ENCODE data around the gene S1PR4.
A peak's percentile ranks its signal among the peaks of the same experiment; 100 is the strongest.

Gene S1PR4, protein sequence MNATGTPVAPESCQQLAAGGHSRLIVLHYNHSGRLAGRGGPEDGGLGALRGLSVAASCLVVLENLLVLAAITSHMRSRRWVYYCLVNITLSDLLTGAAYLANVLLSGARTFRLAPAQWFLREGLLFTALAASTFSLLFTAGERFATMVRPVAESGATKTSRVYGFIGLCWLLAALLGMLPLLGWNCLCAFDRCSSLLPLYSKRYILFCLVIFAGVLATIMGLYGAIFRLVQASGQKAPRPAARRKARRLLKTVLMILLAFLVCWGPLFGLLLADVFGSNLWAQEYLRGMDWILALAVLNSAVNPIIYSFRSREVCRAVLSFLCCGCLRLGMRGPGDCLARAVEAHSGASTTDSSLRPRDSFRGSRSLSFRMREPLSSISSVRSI

DNA sequence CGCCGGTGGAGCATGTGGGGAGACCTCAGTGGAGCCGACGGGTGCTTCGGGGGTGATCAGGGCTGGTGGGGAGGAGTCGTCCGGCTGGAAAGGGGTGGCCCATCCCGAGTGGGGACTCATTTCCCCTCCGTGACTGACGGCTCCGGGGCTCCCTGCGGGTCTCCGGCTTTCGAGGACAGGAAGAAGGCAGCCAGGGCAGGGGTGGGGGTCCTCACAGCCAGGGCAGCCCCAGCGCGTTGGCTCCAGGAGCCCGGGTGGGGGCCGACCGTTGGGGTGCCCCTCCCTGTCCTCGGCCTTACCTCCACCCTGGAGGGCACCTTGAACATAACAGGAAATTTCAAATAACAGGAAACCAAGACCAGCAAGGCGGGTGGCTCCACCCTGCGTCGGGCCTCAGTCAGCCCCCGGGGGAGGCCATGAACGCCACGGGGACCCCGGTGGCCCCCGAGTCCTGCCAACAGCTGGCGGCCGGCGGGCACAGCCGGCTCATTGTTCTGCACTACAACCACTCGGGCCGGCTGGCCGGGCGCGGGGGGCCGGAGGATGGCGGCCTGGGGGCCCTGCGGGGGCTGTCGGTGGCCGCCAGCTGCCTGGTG lies at the start of gene S1PR4:
Gene S1PR4 (plus strand): TSS at position 393 of the 596 bp plus-strand sequence. CDS start 24 bp downstream, at position 417.
- DNase-seq = peak; percentile 78 to 82

DNA sequence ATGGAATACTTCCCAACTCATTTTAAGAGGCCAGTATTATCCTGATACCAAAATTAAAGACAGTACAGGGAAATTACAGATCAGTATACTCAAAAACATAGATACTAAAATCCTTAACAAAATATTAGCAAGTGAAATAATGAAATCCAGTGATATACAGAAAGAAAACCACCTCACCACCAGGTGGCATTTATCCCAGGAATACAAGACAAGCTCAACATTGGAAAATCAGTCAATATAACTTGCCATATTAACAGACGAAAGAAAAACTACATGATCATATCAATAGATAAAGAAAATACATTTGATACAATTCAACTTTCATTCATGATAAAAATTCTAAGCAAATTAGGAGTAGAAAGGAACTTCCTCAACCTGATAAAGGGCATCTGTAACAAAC lies 49.5 kb upstream of the S1PR4 start:
- DNase-seq = no peak

DNA sequence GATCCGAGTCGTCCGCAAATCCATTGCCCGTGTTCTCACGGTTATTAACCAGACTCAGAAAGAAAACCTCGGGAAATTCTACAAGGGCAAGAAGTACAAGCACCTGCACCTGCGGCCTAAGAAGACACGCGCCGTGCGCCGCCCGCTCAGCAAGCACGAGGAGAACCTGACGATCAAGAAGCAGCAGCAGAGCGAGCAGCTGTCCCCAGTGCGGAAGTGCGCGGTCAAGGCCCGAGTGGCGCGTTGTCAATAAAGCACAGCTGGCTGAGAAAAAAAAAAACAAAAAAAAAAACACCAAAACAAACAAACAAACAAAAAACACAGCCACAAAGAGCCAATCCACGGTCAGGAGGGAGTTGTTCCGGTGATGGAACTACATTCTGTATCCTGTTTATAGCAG lies 47.4 kb upstream of the S1PR4 start:
- no peak for DNase-seq

DNA sequence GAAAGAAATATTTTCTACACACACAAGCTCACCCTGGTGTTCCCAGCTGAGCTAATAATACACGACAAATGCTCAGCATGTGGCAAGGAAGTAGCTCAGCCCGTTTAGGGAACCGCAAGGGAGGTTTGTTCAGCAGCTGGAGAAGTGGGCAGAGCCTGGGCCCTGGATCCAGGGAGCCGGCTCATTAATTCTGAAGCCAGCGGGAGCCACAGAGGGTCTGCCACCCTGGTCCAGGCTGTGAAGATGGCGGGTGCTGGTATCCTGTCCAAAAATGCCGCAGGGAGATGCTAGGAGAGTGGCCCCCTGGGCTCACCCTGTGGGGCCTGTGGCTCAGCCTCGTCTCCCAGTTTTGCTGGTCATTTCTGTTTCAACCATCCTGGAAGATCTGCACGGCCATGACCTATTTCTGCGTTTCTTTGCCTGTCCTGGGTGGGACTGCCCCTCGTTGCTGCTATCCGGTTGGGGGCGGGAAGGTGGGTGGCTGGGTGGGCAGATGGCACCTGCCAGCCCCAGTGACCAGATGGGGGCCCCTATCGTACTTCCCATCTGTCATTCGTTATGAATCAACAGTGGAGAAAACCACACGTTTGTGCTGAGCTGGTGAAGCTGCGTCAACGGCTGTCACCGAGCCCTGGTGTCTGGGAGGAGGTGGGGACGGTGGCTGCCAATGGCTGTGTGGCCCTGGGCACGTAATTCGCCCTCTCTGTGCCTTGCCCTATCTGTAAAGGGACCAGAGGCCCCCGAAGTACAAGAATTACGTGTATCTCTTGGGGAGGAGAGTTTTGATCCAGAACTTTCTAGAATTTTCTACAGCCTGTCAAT lies 45.4 kb upstream of the S1PR4 start:
- DNase-seq = peak; percentile 85 to 88

DNA sequence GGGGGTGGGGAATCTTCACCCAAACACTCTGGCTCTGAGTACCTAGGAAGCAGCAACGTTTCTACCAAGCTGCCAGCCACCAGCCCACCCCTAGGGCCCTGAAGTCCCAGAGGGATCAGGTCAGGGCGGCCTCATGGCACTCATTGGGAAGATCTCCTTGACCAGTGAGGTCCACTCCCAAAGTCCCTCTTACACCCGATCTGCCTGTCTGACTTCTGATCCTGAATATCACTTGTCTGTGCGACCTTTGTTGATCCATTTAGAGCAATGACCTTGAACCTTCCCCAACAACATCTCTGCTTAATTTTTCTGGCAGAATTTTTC lies 44.8 kb upstream of the S1PR4 start:
- DNase-seq = no peak

DNA sequence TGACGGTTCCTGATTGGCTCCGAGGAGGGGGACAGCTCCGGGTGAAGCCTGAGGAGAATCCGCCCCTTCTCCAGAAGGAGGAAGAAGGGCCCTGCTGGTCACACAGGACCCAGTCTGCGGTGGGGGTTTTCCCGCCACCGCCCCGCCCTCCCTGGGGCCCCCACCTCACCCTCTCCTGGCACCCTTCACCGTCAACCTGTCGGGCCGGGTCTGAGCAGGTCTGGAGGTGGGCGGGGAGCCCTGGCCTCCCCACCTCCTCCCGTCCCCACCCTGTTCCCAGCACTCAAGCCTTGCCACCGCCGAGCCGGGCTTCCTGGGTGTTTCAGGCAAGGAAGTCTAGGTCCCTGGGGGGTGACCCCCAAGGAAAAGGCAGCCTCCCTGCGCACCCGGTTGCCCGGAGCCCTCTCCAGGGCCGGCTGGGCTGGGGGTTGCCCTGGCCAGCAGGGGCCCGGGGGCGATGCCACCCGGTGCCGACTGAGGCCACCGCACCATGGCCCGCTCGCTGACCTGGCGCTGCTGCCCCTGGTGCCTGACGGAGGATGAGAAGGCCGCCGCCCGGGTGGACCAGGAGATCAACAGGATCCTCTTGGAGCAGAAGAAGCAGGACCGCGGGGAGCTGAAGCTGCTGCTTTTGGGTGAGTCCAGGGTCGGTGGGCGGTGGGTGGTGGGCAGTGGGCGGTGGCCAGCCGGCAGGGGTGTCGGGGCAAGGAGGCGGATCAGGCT lies 42.4 kb upstream of the S1PR4 start, which contains the start of gene GNA15:
Gene GNA15 (plus strand): TSS at position 73 of the 723 bp plus-strand sequence. CDS start 418 bp downstream, at position 491.
- peak; percentile 48 to 63 for DNase-seq

DNA sequence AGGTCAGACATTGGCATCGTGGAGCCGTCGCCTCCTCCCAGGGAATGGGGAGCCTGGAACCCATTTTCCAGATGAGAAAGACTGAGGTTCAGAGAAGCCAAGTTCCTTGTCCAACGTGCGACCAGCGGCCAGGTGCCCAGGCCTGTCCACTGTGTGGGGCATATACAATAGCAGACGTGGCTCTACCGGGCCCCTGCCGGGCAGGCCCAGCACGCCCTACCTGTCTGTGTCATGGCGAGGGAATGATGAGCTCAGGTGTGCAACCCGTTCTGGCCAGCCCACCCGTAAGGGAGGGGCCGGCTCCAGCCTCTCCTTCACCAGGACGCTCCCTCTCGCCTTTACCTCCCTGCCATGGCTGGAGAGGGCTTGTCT lies 41.9 kb upstream of the S1PR4 start:
- no peak for DNase-seq

DNA sequence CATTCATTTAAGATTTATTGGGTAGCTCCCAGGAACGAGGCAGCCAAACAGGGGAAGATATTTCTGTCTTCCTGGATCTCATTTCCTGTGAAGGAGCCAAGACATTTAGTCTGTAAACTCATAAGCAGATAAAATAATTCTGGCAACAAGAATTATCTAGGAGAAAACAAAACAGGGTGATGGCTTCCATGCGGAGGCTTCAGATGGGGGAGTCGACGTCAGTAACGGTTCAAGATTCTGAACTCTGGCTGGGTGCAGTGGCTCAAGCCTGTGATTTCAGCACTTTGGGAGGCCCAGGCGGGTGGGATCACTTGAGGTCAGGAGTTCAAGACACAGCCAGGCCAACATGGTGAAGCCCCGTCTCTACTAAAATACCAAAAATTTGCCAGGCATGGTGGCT lies 41.5 kb upstream of the S1PR4 start:
- no peak for DNase-seq

DNA sequence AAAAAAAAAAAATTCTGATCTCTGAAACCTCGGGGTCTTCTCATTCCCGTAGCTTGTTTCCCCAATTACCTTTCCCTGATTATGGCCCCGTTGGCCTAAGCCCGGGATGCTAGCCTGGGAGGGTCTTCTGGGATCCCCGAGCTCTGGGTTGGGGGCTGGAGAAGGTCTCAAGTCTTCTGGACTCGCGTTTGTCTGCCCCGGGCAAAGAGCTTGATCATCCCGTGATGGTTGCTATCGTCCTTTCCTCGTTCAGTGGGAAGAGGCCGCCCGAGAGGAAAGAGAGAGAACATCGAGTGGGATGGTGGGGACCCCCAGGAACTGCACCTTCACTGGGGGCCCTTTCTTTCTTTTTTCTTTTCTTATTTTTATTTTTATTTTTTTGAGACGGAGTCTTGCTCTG lies 40.3 kb upstream of the S1PR4 start:
- no peak for DNase-seq

DNA sequence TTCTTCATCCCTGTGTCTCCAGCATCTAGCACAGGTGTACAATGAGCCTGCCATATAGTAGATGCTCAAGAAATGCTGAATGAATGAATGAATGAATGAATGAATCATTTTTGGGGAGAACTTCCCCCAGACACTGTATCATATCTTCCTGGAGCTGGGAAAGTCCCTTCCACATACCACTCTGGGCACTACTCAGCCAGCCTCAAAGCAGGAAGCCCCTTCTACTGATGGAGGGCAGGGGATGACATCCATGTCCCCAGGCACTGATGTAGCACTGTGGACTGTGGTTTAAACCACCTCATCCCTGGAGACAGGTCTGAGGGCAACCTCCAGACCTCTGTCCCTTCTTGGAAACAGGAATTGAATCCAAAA lies 37.9 kb upstream of the S1PR4 start:
- no peak for DNase-seq

DNA sequence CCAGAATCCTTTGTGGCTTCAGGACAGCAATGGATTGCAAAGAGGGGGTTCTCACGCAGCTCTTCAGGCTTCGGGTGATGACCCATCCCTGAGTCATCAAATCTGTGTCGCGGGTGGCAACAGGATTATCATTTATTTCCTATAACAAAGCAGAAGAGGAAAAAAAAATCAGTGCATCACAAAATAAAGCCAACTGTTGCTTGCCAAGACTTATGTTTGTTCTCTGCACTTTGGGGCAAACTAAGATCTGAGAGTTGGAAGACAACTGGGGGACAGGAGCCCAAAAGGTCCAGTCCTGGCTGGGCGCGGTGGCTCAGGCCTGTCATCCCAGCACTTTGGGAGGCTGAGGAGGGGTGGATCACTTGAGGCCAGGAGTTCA lies 36.3 kb upstream of the S1PR4 start:
- no peak for DNase-seq

DNA sequence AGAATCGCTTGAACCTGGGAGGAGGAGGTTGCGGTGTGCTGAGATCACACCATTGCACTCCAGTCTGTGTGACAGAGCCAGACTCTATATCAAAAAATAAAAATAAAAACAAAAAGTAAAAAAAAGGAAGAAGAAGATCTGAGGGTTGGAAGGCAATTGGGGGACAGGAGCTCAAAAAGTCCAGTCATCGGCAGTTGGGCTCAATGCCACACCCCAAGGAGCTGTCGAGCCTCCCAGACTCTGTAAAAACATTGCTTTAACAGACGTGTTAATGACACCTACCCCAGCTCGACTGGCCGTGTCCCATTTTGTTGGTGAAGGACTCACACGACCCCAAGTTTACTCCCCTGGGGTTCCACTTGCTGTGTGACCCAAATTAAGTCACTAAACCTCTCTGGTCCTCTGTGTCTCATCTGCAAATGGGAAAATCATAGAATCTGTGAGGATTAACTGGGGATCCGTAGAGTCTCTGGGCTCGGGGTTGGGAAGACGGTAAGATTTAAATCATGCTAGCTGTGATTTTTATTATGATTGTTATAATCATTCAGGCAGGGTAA lies 35.7 kb upstream of the S1PR4 start:
- DNase-seq = no peak

DNA sequence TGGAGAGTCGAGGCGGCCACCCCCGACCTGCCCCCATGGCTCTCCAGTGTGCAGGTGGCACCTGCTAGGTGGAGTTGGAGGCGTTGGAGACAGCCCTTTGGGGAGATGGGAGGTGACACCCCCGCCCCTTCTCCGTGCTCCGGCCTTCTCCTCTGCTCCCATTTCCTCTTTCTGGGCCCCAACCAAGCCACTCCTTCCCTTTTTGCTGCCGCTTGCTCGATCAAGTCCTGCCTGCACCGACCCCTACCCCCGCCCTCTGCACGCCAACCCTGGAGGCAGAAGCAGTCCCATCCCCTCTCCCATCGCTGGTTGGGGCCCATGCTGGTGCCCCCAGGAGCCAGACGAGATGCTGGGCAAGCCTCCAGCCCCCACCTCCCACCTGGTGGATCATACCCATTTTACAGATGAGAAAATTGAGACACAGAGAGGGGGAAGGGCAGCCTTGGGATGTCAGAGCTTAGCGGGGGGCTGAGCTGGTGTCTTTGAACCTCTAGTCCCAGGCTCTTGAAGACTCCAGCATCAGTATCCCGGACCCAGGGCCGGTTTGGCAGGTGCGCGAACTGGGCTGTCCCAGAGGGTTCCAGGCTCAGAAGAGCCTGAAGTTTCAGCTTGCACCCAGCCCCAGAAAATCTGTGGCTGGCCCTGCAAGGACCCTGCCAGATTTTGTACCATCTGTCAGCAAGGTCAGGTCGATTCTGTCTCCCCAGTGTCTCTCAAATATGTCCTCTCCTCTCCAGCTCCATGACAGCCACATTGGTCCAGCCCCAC lies 32.5 kb upstream of the S1PR4 start:
- no peak for DNase-seq

DNA sequence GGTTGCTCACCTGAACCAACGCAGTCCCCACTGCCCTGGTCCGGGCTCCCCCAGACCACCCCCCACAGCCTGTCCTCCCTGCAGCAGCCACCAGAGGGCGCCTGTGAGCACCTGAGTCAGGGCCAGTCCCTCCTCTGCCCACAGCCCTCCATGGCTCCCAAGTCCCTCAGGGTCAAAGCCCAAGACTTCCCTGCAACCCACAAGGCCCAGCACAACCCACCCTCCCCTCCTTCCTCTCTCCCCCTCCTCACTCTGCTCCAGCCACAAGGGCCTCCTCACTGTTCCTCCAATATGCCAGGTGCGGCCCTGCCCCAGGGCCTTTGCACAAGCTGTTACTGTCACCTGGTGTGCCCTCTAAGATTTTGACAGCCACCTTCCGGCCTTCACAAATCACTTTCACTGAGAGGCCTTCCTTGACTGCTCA lies 31.9 kb upstream of the S1PR4 start:
- DNase-seq = peak; percentile 86 to 88

DNA sequence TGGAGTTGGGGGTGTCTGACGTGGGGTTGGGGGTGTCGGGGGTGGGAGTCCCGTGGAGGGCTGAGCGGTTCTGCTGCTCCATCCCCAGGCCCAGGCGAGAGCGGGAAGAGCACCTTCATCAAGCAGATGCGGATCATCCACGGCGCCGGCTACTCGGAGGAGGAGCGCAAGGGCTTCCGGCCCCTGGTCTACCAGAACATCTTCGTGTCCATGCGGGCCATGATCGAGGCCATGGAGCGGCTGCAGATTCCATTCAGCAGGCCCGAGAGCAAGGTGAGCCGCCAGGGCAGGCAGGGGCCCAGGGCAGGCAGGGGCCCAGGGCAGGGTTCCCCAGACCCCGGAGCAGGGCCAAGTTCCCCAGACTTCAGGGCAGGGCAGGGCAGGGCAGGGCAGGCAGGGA lies 30.1 kb upstream of the S1PR4 start:
- DNase-seq = no peak

DNA sequence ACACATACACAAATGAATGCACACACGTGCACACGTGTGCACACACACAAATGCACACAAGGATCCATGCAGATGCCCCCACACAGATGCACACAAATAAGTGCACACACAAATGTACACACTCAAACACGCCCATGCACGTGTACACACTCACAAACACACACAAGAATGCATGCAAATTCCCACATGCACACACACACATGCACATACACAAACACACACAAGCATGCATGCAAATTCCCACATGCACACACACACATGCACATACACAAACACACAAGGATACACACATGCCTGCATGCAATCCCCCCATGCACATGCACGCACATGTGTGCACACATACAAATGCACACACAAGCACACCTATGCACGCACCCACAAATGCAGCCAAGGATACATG lies 29.5 kb upstream of the S1PR4 start:
- no peak for DNase-seq

DNA sequence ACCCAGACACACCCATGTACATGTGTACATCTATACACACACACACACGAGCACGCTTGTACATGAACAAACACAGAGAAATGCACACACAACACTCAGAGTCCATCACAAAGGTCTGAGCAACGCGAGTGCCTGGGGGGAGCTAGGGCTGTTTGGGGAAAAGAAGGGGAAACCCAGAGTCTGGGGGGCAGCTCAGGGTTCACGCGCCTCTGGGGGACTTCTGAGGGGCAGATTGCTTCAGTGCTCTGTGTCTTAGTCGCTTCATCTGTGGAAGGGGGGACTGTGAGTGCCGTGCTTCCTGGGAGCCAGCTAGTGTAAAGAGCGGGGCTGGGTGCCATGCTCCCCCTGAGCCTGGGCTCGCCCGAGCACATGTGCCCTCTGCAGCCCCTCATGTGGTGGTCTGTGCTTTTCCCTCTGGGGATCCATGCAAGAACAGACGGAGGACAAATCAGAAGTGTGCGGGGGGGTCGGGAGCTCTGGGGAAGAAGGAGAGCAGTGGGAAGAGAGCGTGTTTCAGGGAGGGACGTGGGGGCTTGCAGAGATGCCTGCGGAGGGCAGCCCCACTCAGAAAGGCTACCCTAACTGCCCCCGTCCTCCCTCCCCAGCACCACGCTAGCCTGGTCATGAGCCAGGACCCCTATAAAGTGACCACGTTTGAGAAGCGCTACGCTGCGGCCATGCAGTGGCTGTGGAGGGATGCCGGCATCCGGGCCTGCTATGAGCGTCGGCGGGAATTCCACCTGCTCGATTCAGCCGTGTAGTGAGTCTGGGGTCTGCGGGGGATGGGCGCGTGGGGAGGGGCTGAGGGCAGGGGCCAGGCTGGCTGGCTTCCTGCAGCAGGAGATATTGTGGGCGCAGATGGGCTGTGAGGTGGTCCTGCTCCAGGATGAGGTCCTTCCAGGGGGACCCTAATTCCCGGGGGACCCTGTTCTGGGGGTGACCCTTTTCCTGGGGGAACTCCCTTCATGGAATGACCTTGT lies 28.8 kb upstream of the S1PR4 start:
- DNase-seq = no peak

DNA sequence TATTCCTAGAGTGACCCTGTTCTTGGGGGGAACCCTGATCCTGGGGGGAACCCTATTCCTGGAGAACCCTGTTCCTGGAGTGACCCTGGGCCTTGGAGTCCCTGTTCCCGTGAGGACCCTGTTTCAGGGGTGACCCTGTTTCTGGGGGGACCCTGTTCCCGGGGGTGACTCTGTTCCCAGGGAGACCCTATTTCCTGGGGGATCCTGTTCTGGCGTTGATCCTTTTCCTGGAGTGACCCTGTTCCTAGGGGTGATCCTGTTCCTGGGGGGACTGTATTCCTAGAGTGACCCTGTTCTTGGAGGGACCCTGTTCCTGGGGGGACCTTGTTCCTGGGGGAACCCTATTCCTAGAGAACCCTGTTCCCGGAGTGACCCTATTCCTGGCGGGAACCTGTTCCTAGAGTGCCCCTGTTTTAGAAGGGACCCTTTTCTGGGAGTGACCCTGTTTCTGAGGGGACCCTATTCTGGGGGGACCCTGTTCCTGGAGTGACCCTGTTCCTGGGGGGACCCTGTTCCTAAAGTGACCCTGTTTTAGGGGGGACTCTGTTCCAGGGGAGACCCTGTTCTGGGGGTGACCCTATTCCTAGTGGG lies 27.7 kb upstream of the S1PR4 start:
- DNase-seq = no peak

DNA sequence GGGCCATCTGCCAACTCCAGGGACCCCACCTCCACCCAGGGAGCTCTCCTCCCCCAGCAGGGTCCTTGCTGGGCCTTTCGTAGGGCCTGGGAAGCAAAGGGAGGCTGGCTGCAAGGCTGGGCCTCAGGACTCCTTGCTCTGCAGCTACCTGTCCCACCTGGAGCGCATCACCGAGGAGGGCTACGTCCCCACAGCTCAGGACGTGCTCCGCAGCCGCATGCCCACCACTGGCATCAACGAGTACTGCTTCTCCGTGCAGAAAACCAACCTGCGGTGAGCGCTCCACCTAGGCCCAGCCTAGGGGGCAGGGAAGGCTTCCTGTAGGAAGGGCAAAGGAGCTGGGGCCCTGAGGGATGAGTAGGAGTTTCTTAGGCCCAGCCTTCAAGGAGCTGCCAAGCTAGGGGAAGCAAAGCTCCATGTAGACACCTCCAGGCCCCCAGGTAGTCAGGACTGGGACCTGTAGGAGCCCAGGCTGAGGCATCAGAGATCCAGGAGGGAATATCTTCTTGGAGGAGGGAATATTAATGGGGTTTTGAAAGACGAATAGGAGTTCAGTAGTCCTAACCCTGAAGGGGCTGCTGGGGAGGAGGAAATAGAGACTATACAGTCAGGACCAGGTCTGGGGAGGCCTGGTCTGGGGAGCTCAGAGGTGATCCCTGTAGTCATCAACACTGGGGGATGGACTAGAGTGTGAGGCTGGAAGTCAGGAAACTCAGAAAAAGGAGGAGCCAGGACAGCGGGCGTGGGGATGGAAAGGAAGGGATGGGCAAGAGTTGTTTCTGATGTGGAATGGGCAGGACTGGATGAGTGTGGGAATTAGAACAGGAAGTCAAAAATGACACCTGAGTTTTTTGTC lies 26.8 kb upstream of the S1PR4 start:
- no peak for DNase-seq

DNA sequence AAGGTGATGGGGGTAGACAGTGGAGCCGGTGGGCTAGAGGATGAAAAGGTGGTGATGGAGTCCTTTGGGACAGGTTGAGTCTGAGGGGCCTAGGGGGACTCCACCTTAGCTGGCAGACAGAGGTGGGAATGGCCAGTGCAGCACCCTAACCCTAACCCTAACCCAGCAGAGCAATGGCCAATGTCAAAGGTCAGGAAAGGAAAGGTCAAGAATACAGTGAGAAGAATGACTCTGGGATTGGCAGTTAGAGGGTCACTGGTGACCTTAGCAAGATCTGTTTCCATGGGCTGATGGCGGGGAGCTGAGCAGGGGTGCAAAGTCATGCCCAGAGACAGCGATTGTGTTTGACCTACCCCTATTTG lies 26.2 kb upstream of the S1PR4 start:
- DNase-seq = no peak

Measured in activated T-cell treated with anti-CD3 and anti-CD28 coated beads, Interleukin-2, amount 50 U/mL, for 48 hours (primary cell).